IMR-90 (cell line): Measurements from ENCODE around the gene RASGRP3. TPM values are rescaled to one million over a fixed set of nuclear protein-coding genes. Genes with fewer than 3 reads are reported as not detected.

Source experiments
- ATAC-seq: fragments of 200-7000 bp; cut with Tn5 transposase; 2 replicates; pipeline ENCODE4 v1.9.1; 2020; ENCODE audit warnings: low read depth, mild to moderate bottlenecking, moderate library complexity
- BruUV-seq: library from RNA; stranded (reverse); fragments of 400-500 nt; replicated peaks from 2 replicates; lab custom pipeline; 2021; lab: Mats Ljungman, UMichigan
- CTCF ChIA-PET: fragments of 300-600 bp; formaldehyde crosslinking; extraction: SDS; loops from one replicate; lab custom pipeline; 2021; ENCODE audit warnings: antibody characterized with exemption; lab: Yijun Ruan, JAX
- POLR2A ChIA-PET: fragments of 300-600 bp; sonication (Branson Sonifier 250); formaldehyde crosslinking; loops from one replicate; lab custom pipeline; 2022; ENCODE audit warnings: antibody characterized with exemption; ENCODE audit not compliant: unreplicated experiment; lab: Charles Lee
- DNase-seq: peaks from one replicate; pipeline ENCODE4 v3.0.0; 2013
- H2AFZ ChIP-seq: replicated peaks from 2 replicates; pipeline ENCODE3; 2013; ENCODE audit warnings: low read length, mild to moderate bottlenecking; ENCODE audit not compliant: poor library complexity
- H2AK5ac ChIP-seq: 2 replicates; pipeline ENCODE4 v1.6.1; 2013; ENCODE audit warnings: low read depth, low read length, inconsistent platforms
- H2AK9ac ChIP-seq: replicated peaks from 2 replicates; pipeline ENCODE3; 2013; ENCODE audit warnings: mild to moderate bottlenecking, low read depth, low read length, moderate library complexity; ENCODE audit not compliant: poor library complexity
- H2BK120ac ChIP-seq: 2 replicates; pipeline ENCODE4 v1.6.1; 2013; ENCODE audit warnings: low read depth, low read length, inconsistent platforms
- H2BK15ac ChIP-seq: 3 replicates; pipeline ENCODE4 v1.6.1; 2013; ENCODE audit warnings: low read depth, low read length, inconsistent platforms
- H2BK20ac ChIP-seq: 2 replicates; pipeline ENCODE4 v1.6.1; 2013; ENCODE audit warnings: low read depth, mild to moderate bottlenecking, inconsistent platforms, low read length, moderate library complexity
- H2BK5ac ChIP-seq: 2 replicates; pipeline ENCODE4 v1.6.1; 2013; ENCODE audit warnings: mild to moderate bottlenecking, low read depth, low read length, inconsistent platforms; ENCODE audit not compliant: poor library complexity, severe bottlenecking
- H3K14ac ChIP-seq: replicated peaks from 2 replicates; pipeline ENCODE4 v1.6.1; 2013; ENCODE audit warnings: low read depth, low read length, inconsistent platforms
- H3K18ac ChIP-seq: 2 replicates; pipeline ENCODE4 v1.6.1; 2013; ENCODE audit warnings: low read depth, low read length, control low read depth
- H3K23ac ChIP-seq: 2 replicates; pipeline ENCODE4 v1.6.1; 2013; ENCODE audit warnings: low read depth, low read length, inconsistent platforms
- H3K27ac ChIP-seq: 2 replicates; pipeline ENCODE4 v1.5.1; 2013; ENCODE audit warnings: mild to moderate bottlenecking, control low read depth, low read length; ENCODE audit not compliant: insufficient read depth
- H3K27me3 ChIP-seq: 2 replicates; pipeline ENCODE4 v1.6.1; 2013; ENCODE audit warnings: low read length; ENCODE audit not compliant: control insufficient read depth, insufficient read depth
- H3K36me3 ChIP-seq: 2 replicates; pipeline ENCODE4 v1.6.1; 2013; ENCODE audit warnings: low read length, mixed read lengths; ENCODE audit not compliant: control insufficient read depth, insufficient read depth
- H3K4ac ChIP-seq: 2 replicates; pipeline ENCODE4 v1.6.1; 2013; ENCODE audit warnings: low read depth, low read length, inconsistent platforms
- H3K4me1 ChIP-seq: 2 replicates; pipeline ENCODE4 v1.6.1; 2013; ENCODE audit warnings: low read length, mixed read lengths; ENCODE audit not compliant: control insufficient read depth, insufficient read depth
- H3K4me2 ChIP-seq: 2 replicates; pipeline ENCODE4 v1.6.1; 2013; ENCODE audit warnings: low read depth, mild to moderate bottlenecking, control low read depth, low read length, moderate library complexity
- H3K4me3 ChIP-seq: 2 replicates; pipeline ENCODE4 v1.5.1; 2013; ENCODE audit warnings: low read depth, mild to moderate bottlenecking, control low read depth, low read length, moderate library complexity; ENCODE audit not compliant: insufficient read depth
- H3K56ac ChIP-seq: 2 replicates; pipeline ENCODE4 v1.6.1; 2013; ENCODE audit warnings: low read length, inconsistent platforms; ENCODE audit not compliant: insufficient read depth; ENCODE audit errors: extremely low read depth
- H3K79me1 ChIP-seq, 2 experiments: 2 replicates each; pipeline ENCODE4 v1.6.1; 2013; ENCODE audit warnings: low read length in 2 of 2, inconsistent platforms in 1 of 2, low read depth in 1 of 2
- H3K9ac ChIP-seq: 2 replicates; pipeline ENCODE4 v1.6.1; 2013; ENCODE audit warnings: low read depth, low read length, control low read depth
- H3K9me1 ChIP-seq: 2 replicates; pipeline ENCODE4 v1.6.1; 2013; ENCODE audit warnings: low read length, inconsistent platforms; ENCODE audit not compliant: insufficient read depth
- H3K9me3 ChIP-seq: 2 replicates; pipeline ENCODE4 v1.6.1; 2013; ENCODE audit warnings: low read length; ENCODE audit not compliant: control insufficient read depth, insufficient read depth
- H4K20me1 ChIP-seq: 2 replicates; pipeline ENCODE4 v1.6.1; 2013; ENCODE audit warnings: low read length, inconsistent platforms; ENCODE audit not compliant: insufficient read depth
- H4K5ac ChIP-seq: 2 replicates; pipeline ENCODE4 v1.6.1; 2013; ENCODE audit warnings: mild to moderate bottlenecking, low read depth, low read length, control low read depth
- H4K8ac ChIP-seq, 2 experiments: 2 replicates each; pipeline ENCODE4 v1.6.1; 2013; ENCODE audit warnings: low read depth in 2 of 2, low read length in 2 of 2, control low read depth in 1 of 2, inconsistent platforms in 1 of 2
- H4K91ac ChIP-seq: 2 replicates; pipeline ENCODE4 v1.6.1; 2013; ENCODE audit warnings: low read depth, low read length, inconsistent platforms; ENCODE audit not compliant: insufficient read depth
- BHLHE40 ChIP-seq: fragments of 150-350 bp; IDR thresholded peaks from 2 replicates; pipeline ENCODE4 v1.6.1; 2016; ENCODE audit warnings: mild to moderate bottlenecking, low read depth, low read length
- CEBPB ChIP-seq: IDR thresholded peaks from 2 replicates; pipeline ENCODE4 v1.6.1; 2012; ENCODE audit warnings: low read depth, low read length, improper control_type of control experiment
- CHD1 ChIP-seq: IDR thresholded peaks from 2 replicates; pipeline ENCODE4 v1.6.1; 2012; ENCODE audit warnings: low read depth, low read length, improper control_type of control experiment
- MAFK ChIP-seq: IDR thresholded peaks from 2 replicates; pipeline ENCODE4 v1.6.1; 2012; ENCODE audit warnings: low read depth, low read length, improper control_type of control experiment
- MXI1 ChIP-seq: IDR thresholded peaks from 2 replicates; pipeline ENCODE4 v1.6.1; 2012; ENCODE audit warnings: low read depth, mild to moderate bottlenecking, low read length, moderate library complexity, borderline replicate concordance
- NFE2L2 ChIP-seq: fragments of 150-350 bp; IDR thresholded peaks from 2 replicates; pipeline ENCODE4 v1.6.1; 2016; ENCODE audit warnings: low read depth, mild to moderate bottlenecking, low read length
- POLR2A ChIP-seq: IDR thresholded peaks from 2 replicates; pipeline ENCODE4 v1.6.1; 2012; ENCODE audit warnings: mild to moderate bottlenecking, low read depth, low read length
- RAD21 ChIP-seq: IDR thresholded peaks from 2 replicates; pipeline ENCODE4 v1.6.1; 2012; ENCODE audit warnings: low read length, improper control_type of control experiment
- RCOR1 ChIP-seq: IDR thresholded peaks from 2 replicates; pipeline ENCODE4 v1.6.1; 2012; ENCODE audit warnings: mild to moderate bottlenecking, low read length, improper control_type of control experiment; ENCODE audit not compliant: insufficient replicate concordance
- RFX5 ChIP-seq: IDR thresholded peaks from 2 replicates; pipeline ENCODE4 v1.8.0; 2012; ENCODE audit warnings: low read depth, mild to moderate bottlenecking, low read length, moderate library complexity
- WGBS, 2 experiments: methylation state at CpG; one replicate each; pipeline versions ENCODE4 v1.1.5 to v1.1.7; 2013; ENCODE audit warnings: missing lambda C conversion rate in 2 of 2; ENCODE audit not compliant: insufficient read length in 1 of 2; ENCODE audit errors: extremely low coverage in 2 of 2; 5-methylcytosine and 5-hydroxymethylcytosine counted together
- dilution Hi-C: fragments of 300-500 bp; cut with HindIII; formaldehyde crosslinking; loops from one replicate; pipeline ENCODE4 v1.14.3; 2018; ENCODE audit warnings: low sequenced_read_pairs; ENCODE audit not compliant: unreplicated experiment
- in situ Hi-C: fragments of 300-500 bp; cut with MboI; formaldehyde crosslinking; loops from 3 replicates; pipeline ENCODE4 v1.14.3; 2019; ENCODE audit warnings: low sequenced_read_pairs, inconsistent platforms, mixed read lengths
- intact Hi-C: fragments of 100-400 bp; cut with micrococcal nuclease; formaldehyde crosslinking; loops from 2 replicates; pipeline ENCODE4 v1.10.0; 2022
- polyA plus RNA-seq, 3 experiments: library from polyadenylated mRNA; depleted of rRNA; stranded (reverse); fragments of >200 nt; gene quantifications; 2 replicates each; pipeline ENCODE4 v1.2.3, GENCODE V29; 2012; ENCODE audit warnings: low replicate concordance in 1 of 3
- total RNA-seq: library from RNA; depleted of rRNA; stranded (reverse); fragments of >200 nt; gene quantifications from 2 replicates; pipeline ENCODE4 v1.2.3, GENCODE V29; 2012
- TF ChIP-seq, protein P1 (sequence below): conservative IDR thresholded peaks from 2 replicates; pipeline ENCODE4 v1.5.1; 2012; ENCODE audit warnings: mild to moderate bottlenecking, low read depth, low read length, improper control_type of control experiment
- TF ChIP-seq, protein P2 (sequence below): fragments of 150-350 bp; IDR thresholded peaks from 2 replicates; pipeline ENCODE4 v1.6.1; 2016; ENCODE audit warnings: low read depth, mild to moderate bottlenecking, low read length, moderate library complexity, borderline replicate concordance

RASGRP3 gene
- total and polyA plus RNA-seq, 2 of the 4 experiments (the other 2 are of a cell fraction), result 1.7 to 3.0 TPM

GRCh38 chr2:33469238-33469637 is 7.2 kb upstream of the RASGRP3 start:
- Histone ChIP-seq H3K27ac (no peak overlapping the region), H4K20me1 (no peaks in the 10 kb centered on the region), H4K8ac (no peak overlapping the region), H3K9me3 (no peaks in the 10 kb centered on the region), H3K9ac (no peak overlapping the region), H2BK5ac (no peak overlapping the region), H3K23ac (no peak overlapping the region), H2BK120ac (no peak overlapping the region), H3K14ac (no peak overlapping the region), H2AK9ac (no peak overlapping the region), H2AK5ac (no peak overlapping the region), H3K4me2 (no peak overlapping the region), H3K79me1 (no peaks in the 10 kb centered on the region), H2AFZ (no peak overlapping the region), H2BK15ac (no peak overlapping the region), H3K9me1 (0 out of 2 replicates have a peak, but pooled peaks cover 3% of the 10 kb centered on the region), H3K27me3 (no peaks in the 10 kb centered on the region), H2BK20ac (no peak overlapping the region), H3K4ac (no peak overlapping the region), H4K91ac (no peak overlapping the region), H3K4me1 (no peaks in the 10 kb centered on the region), H3K56ac (no peak overlapping the region), H3K4me3 (no peak overlapping the region), H3K18ac (no peak overlapping the region), H4K5ac (no peak overlapping the region), H3K36me3 (no peaks in the 10 kb centered on the region)
- in situ Hi-C loops (no loop called here), dilution Hi-C loops (no loop called here), intact Hi-C loops (no loop called here)
- ChIA-PET CTCF (interaction anchor here (0.6 to 1.1 kb wide), 3 partner anchors 28 to 444 kb away, joined by 4 to 7 read pairs (median 5); no protein-coding TSS in a partner anchor), POLR2A (no interaction called here)
- BruUV-seq, result no TSS peak
- DNase-seq, result no peak
- no peak for ATAC-seq
- TF ChIP-seq MAFK (no peak), CEBPB (no peak), RAD21 (no peak), MXI1 (no peak), BHLHE40 (no peak), NFE2L2 (no peak), POLR2A (no peak), RCOR1 (no peak), CHD1 (no peak), RFX5 (no peak)
- TF ChIP-seq, protein P1, sequence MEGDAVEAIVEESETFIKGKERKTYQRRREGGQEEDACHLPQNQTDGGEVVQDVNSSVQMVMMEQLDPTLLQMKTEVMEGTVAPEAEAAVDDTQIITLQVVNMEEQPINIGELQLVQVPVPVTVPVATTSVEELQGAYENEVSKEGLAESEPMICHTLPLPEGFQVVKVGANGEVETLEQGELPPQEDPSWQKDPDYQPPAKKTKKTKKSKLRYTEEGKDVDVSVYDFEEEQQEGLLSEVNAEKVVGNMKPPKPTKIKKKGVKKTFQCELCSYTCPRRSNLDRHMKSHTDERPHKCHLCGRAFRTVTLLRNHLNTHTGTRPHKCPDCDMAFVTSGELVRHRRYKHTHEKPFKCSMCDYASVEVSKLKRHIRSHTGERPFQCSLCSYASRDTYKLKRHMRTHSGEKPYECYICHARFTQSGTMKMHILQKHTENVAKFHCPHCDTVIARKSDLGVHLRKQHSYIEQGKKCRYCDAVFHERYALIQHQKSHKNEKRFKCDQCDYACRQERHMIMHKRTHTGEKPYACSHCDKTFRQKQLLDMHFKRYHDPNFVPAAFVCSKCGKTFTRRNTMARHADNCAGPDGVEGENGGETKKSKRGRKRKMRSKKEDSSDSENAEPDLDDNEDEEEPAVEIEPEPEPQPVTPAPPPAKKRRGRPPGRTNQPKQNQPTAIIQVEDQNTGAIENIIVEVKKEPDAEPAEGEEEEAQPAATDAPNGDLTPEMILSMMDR, result no peak
- TF ChIP-seq, protein P2, sequence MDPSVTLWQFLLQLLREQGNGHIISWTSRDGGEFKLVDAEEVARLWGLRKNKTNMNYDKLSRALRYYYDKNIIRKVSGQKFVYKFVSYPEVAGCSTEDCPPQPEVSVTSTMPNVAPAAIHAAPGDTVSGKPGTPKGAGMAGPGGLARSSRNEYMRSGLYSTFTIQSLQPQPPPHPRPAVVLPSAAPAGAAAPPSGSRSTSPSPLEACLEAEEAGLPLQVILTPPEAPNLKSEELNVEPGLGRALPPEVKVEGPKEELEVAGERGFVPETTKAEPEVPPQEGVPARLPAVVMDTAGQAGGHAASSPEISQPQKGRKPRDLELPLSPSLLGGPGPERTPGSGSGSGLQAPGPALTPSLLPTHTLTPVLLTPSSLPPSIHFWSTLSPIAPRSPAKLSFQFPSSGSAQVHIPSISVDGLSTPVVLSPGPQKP, result no peak
- WGBS, 2 experiments, result no CpG with 5 or more reads among the region's 5 CpGs
